Measurements from ENCODE around the gene WDR11. TPM values are rescaled to one million over a fixed set of nuclear protein-coding genes. Genes with fewer than 3 reads are reported as not detected.

Gene WDR11
- total and polyA plus RNA-seq, 10 donors: 28.5 to 94.6 (median 76.1) TPM

DNA sequence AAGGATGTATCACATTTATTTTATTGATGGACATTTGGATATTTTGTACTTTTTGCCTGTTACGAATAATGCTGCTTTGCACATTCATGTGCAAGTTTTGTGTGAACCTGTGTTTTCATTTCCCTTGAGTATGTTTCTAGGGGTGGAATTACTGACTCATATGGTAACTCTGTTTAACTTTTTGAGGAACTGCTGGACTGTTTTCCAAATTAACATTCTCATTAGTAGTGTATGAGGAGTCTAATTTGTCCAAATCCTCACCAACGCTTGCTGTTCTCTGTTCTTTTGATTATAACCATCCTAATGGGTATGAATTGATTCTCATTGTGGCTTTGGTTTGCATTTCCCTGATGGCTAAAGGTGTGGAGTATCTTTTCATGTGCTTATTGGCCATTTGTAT lies 3.2 kb downstream of the WDR11 start:
- H3K4me1 ChIP-seq: peaks cover 16 to 48% (median 35%) of the 10 kb centered on the region in 6 donors
- TF ChIP-seq POLR2A (IDR thresholded peaks at IDR 0.05) (no peak), POLR2AphosphoS5 (IDR thresholded peaks at IDR 0.05) (no peak)
- TF ChIP-seq, protein P1, sequence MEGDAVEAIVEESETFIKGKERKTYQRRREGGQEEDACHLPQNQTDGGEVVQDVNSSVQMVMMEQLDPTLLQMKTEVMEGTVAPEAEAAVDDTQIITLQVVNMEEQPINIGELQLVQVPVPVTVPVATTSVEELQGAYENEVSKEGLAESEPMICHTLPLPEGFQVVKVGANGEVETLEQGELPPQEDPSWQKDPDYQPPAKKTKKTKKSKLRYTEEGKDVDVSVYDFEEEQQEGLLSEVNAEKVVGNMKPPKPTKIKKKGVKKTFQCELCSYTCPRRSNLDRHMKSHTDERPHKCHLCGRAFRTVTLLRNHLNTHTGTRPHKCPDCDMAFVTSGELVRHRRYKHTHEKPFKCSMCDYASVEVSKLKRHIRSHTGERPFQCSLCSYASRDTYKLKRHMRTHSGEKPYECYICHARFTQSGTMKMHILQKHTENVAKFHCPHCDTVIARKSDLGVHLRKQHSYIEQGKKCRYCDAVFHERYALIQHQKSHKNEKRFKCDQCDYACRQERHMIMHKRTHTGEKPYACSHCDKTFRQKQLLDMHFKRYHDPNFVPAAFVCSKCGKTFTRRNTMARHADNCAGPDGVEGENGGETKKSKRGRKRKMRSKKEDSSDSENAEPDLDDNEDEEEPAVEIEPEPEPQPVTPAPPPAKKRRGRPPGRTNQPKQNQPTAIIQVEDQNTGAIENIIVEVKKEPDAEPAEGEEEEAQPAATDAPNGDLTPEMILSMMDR (IDR thresholded peaks at IDR 0.05 in 8 of 11, conservative IDR thresholded peaks at IDR 0.05 in 3 of 11): no peak
- H3K9me3 ChIP-seq: peaks cover 0 to 10% (median 1%) of the 10 kb centered on the region in 8 donors
- no peak overlapping the region for H3K4me3 ChIP-seq
- peaks cover 0 to 57% (median 29%) of the 10 kb centered on the region in 6 donors for H3K36me3 ChIP-seq
- H3K27ac ChIP-seq: no peak overlapping the region
- WGBS, 5 donors: 85 to 98% (median 91%) methylated on average over 2 of the region's 2 CpGs
- intact Hi-C loops (cut with DNase I; ENCODE audit: low total_unique reads): no loop called here
- no peak for DNase-seq
- no peaks in the 10 kb centered on the region for H3K27me3 ChIP-seq (replicated peaks in 1 of 7)

DNA sequence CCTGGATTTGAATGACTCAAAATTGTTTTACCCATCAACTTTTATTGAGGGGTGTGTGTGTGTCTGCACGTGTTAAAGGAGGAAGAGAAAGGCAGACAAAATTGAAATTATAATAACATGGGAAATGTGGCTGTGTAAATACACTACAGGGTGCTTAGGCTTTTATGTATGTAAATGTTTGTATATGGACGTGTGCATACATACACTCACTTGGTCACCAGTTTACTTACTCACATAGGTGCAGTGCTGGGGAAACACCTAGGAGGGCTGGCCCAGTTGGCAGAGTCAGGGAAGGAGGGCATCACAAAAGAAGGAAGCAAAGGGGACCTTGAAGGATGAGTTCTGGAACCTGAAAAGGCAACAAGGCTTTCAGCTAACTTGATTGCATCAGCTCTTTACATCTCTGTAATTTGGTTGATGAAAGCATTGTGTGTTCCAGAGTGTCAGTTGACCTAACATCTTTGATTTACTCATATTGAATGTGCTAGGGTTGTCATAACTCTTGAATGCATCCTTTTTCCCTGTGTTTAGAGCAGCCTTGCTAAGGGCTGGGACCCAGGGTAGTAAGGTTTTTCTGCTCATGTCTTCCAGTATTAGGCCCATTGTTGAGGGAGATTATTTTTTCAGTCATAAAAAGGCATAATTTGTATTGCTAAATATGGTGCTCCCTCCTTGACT lies 10.2 kb downstream of the WDR11 start:
- TF ChIP-seq, protein P1 (IDR thresholded peaks at IDR 0.05 in 8 of 11, conservative IDR thresholded peaks at IDR 0.05 in 3 of 11): no peak
- TF ChIP-seq POLR2AphosphoS5 (IDR thresholded peaks at IDR 0.05): no peak
- 86 to 94% (median 94%) methylated on average over 2 of the region's 2 CpGs for WGBS, 5 donors

DNA sequence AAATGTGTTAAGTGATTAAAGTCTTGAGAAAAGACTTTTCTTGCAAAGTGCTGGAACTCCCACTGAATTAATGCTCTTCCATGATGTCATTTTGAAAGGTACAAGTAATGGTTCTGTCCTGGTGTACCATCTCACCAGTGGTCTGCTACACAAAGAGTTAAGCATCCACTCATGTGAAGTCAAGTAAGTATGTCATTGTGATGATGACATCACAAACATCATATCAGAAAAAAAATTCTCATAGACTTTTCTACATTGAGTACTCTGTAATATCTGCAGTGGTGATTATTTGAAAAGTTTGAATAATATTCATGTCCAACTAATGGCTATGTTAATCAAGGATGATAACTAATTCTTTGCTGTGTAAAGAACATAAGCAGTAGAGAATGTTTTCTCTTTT lies 22.6 kb downstream of the WDR11 start:
- Histone ChIP-seq H3K27ac (no peak overlapping the region), H3K36me3 (peaks cover 2 to 100% (median 70%) of the 10 kb centered on the region in 6 donors), H3K4me3 (no peak overlapping the region), H3K27me3 (replicated peaks in 1 of 7) (no peaks in the 10 kb centered on the region), H3K9me3 (peaks cover 0 to 4% (median 0%) of the 10 kb centered on the region in 8 donors), H3K4me1 (no peaks in the 10 kb centered on the region)
- intact Hi-C loops (cut with DNase I; ENCODE audit: low total_unique reads): no loop called here
- TF ChIP-seq, protein P1 (IDR thresholded peaks at IDR 0.05 in 8 of 11, conservative IDR thresholded peaks at IDR 0.05 in 3 of 11): no peak
- TF ChIP-seq POLR2AphosphoS5 (IDR thresholded peaks at IDR 0.05) (no peak), POLR2A (IDR thresholded peaks at IDR 0.05) (no peak)
- DNase-seq: no peak

More for the DNA sequence above, 10.2 kb downstream of the WDR11 start:
- no peaks in the 10 kb centered on the region for H3K27me3 ChIP-seq (replicated peaks in 1 of 7)
- H3K9me3 ChIP-seq: no peaks in the 10 kb centered on the region
- peaks cover 0 to 90% (median 60%) of the 10 kb centered on the region in 6 donors for H3K36me3 ChIP-seq
- DNase-seq: no peak
- no peak overlapping the region for H3K4me3 ChIP-seq
- no peak overlapping the region for H3K27ac ChIP-seq
- no peaks in the 10 kb centered on the region for H3K4me1 ChIP-seq
- intact Hi-C loops (cut with DNase I; ENCODE audit: low total_unique reads): no loop called here

DNA sequence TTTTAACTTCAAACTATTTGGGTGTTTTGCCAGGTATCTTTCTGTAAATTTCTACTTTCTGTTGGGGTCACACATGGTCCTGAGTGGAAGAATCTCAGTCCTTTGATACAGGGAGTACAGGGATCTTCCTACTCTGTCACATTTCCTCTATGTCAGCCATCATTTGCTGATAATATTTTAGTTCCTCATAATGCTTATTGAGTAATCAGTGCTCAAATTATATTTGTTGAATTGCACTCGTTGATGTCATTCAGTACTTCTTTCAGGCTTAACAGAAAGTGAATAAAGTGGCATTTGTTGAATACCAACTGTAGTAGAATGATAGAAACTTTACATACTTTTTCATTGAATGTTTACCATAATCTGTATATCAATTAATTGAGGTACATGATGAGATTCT lies 31.9 kb downstream of the WDR11 start:
- DNase-seq: no peak
- intact Hi-C loops (cut with DNase I; ENCODE audit: low total_unique reads): no loop called here
- H3K9me3 ChIP-seq: no peaks in the 10 kb centered on the region
- no peaks in the 10 kb centered on the region for H3K4me1 ChIP-seq
- no peaks in the 10 kb centered on the region for H3K27me3 ChIP-seq (replicated peaks in 1 of 7)
- peaks cover 2 to 90% (median 48%) of the 10 kb centered on the region in 6 donors for H3K36me3 ChIP-seq
- TF ChIP-seq POLR2A (IDR thresholded peaks at IDR 0.05) (no peak), POLR2AphosphoS5 (IDR thresholded peaks at IDR 0.05) (no peak)
- TF ChIP-seq, protein P1 (IDR thresholded peaks at IDR 0.05 in 8 of 11, conservative IDR thresholded peaks at IDR 0.05 in 3 of 11): no peak
- WGBS, 5 donors: 55 to 89% (median 65%) methylated on average over 1 of the region's 1 CpG
- no peak overlapping the region for H3K27ac ChIP-seq
- H3K4me3 ChIP-seq: no peak overlapping the region

Measured in spleen (tissue), 11 donors.